ENCODE data around the gene TRIB2.

The TRIB2 gene

DNA sequence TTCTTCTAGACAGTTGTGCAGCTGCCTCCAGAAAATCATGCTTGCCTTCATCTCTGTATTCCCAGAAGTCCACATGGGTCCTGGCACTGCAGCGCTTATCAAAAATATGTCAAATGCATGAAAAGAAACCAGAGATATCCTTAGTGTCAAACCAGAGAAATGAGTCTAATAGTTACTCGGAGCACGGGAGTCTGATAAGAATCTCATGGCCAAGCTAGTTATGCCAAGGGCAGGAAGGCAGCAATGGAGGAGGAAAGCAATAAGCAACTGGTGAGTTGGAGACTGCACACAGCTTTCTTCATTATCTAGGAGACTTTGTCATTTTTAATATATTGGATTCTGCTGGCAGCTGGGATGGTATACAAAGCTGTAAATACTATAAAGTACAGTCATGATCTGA, 38.6 kb downstream of the TRIB2 start:
- DNase-seq (ENCODE audit: low spot score): no peak
- TF ChIP-seq, protein P1, sequence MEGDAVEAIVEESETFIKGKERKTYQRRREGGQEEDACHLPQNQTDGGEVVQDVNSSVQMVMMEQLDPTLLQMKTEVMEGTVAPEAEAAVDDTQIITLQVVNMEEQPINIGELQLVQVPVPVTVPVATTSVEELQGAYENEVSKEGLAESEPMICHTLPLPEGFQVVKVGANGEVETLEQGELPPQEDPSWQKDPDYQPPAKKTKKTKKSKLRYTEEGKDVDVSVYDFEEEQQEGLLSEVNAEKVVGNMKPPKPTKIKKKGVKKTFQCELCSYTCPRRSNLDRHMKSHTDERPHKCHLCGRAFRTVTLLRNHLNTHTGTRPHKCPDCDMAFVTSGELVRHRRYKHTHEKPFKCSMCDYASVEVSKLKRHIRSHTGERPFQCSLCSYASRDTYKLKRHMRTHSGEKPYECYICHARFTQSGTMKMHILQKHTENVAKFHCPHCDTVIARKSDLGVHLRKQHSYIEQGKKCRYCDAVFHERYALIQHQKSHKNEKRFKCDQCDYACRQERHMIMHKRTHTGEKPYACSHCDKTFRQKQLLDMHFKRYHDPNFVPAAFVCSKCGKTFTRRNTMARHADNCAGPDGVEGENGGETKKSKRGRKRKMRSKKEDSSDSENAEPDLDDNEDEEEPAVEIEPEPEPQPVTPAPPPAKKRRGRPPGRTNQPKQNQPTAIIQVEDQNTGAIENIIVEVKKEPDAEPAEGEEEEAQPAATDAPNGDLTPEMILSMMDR (IDR thresholded peaks at IDR 0.05; ENCODE audit: extremely low read depth, missing control alignments): no peak

DNA sequence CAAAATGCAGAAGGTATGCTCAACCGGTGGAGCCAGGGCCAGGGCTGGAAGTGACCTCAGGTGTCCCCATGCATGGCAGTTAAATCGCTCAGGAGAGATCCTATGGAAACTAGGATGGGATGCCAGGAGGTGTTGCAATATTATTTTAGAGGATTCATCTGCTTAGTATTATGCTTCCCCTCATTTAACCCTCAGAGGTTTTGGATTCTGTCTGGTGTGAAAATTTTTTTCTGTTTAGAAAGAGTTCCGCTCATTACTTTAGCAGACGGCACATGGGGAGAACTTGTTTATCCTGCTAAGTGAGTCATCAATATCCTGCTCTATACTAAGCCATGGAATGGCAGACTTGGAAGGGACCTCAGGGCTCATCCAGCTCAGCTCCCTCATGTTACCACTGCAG, 42.5 kb downstream of the TRIB2 start:
- TF ChIP-seq, protein P1 (IDR thresholded peaks at IDR 0.05; ENCODE audit: extremely low read depth, missing control alignments): no peak

DNA sequence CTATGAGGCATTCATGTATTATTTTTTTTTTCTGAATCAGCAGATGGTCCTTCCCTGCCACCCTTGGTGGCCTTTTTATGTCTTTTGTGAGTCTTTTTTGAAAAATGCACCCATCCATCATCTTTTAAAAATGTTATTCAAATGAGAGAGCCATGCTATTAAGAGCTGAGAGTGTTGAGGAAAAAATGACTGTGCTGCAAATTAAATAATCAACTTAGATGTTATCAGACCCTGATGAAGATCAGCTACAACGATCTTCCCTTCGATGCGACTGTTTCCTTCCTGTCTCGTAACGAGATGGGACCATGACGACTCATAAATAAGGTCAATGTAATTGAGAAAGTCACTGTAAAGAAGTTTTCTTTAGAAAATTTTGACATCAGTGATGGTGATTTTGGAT, 44.4 kb downstream of the TRIB2 start:
- TF ChIP-seq, protein P1 (IDR thresholded peaks at IDR 0.05; ENCODE audit: extremely low read depth, missing control alignments): no peak
- DNase-seq (ENCODE audit: low spot score): no peak

More for the DNA sequence above, 42.5 kb downstream of the TRIB2 start:
- DNase-seq (ENCODE audit: low spot score): no peak

DNA sequence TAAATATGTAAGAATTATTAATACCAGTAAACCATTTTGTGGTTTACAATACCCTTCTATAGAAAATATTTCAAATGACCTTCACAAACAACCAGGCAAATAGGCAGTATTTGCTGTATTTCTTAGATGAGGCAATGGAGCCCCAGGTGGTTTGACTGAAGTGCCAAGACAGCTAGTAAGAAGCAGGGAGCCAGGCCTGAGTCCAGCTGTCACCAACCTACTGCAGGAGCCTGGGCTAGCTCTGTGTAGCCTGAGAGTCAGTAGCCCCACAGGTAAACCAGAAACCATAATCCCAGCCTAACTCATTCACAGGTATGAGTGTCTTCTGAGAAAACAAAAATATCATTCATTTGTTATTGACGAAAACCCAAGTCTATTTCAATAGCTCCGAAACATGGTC, 45.6 kb downstream of the TRIB2 start:
- no peak for DNase-seq (ENCODE audit: low spot score)
- TF ChIP-seq, protein P1 (IDR thresholded peaks at IDR 0.05; ENCODE audit: extremely low read depth, missing control alignments): no peak

DNA sequence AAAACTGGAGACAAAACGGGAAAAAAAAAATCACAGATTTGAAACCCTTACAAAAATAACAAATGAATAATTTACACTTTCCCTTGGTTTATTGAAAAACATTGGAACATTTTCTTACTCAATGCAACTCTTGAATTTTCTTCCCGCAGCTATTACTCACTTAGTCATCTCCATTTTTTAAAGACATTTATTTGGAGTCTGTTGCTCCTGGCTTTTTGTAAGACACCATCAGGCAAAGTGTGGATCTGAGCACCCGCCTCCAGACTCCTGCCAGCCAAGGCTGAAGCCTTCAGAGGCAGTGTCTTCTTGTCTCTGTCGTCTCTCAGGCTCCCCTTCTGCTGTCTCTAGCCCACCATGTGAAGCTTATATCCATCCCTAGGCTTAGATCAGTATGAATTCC, 46.2 kb downstream of the TRIB2 start:
- TF ChIP-seq, protein P1 (IDR thresholded peaks at IDR 0.05; ENCODE audit: extremely low read depth, missing control alignments): no peak
- DNase-seq (ENCODE audit: low spot score): no peak

DNA sequence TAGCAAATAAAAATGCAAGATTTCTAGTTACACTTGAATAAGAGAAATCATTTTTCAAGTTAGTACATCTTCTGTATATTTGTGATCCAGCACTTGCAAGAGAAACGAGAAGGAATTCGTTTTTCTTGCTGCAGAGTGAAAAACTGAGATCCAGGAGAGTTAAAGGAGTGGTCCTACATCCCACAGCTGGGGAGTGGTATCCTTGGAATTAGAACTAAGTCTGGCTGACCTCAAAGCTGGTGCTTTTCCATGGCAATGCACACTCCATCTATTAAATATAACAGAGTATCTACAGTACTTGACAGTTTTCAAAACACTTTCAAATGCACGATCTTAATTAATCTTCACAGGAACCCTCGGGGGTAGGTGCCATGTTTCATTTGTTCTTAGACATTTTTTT, 46.8 kb downstream of the TRIB2 start:
- no peak for DNase-seq (ENCODE audit: low spot score)
- TF ChIP-seq, protein P1 (IDR thresholded peaks at IDR 0.05; ENCODE audit: extremely low read depth, missing control alignments): no peak

DNA sequence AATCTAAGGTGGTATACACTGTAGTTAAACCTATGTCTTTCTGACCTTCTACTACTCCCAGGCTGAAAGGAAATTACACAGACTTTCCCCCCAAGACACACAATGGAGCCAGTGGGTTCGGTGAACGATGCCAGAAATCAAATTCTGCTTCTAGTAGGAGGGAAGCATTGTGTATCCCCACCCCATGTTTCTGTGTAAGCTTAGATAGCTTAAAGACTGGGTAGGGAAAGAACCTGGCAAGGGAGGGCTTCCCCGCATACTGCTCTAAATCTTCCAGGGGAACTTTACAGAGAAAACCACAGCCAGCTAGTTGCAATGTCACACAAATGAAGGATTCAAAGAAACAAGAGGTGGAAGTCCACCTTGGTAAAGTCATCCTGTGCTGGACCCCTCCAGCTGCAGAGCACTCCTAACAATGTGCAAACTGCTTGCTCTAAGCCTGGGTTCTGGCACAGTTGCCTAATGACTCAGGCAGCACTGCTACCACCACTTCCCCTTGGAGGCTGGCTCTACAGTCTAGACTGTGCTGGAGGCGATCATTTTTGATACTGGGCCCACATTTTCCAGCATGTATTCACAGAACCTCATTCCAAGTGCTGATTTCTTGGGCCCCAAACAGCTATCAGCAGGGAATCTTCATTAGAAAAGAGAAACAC, 47.5 kb downstream of the TRIB2 start:
- no peak for DNase-seq (ENCODE audit: low spot score)
- TF ChIP-seq, protein P1 (IDR thresholded peaks at IDR 0.05; ENCODE audit: extremely low read depth, missing control alignments): no peak

Data from GM20000 (cell line).